ENCODE measurements around the gene DNTT.

DNA sequence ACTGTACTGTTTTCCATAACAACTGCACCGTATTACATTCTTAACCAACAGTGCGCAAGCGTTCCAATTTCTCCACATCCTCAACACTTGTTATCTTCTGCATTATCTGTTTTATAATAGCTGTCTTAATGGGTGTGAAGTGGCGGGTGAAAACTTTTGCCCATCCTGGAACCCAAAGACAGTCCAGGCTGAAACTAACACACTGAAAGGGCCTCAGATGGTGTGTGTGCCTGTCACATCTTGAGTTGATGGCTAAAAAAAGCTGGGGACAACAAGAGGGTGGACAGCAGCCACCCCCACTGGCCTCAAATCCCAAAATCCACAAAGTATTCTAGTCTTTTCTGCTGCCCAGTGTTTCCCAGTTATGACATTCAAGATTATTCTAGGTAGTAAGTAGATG, 35.1 kb downstream of the DNTT start:
- TF ChIP-seq, protein P1, sequence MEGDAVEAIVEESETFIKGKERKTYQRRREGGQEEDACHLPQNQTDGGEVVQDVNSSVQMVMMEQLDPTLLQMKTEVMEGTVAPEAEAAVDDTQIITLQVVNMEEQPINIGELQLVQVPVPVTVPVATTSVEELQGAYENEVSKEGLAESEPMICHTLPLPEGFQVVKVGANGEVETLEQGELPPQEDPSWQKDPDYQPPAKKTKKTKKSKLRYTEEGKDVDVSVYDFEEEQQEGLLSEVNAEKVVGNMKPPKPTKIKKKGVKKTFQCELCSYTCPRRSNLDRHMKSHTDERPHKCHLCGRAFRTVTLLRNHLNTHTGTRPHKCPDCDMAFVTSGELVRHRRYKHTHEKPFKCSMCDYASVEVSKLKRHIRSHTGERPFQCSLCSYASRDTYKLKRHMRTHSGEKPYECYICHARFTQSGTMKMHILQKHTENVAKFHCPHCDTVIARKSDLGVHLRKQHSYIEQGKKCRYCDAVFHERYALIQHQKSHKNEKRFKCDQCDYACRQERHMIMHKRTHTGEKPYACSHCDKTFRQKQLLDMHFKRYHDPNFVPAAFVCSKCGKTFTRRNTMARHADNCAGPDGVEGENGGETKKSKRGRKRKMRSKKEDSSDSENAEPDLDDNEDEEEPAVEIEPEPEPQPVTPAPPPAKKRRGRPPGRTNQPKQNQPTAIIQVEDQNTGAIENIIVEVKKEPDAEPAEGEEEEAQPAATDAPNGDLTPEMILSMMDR (IDR thresholded peaks at IDR 0.05), result no peak
- no peak for TF ChIP-seq POLR2A (IDR thresholded peaks at IDR 0.05)

All from testis (tissue), 2 donors.